D721Med (cell line): ENCODE measurements around the gene ZFP30.
"Not testable (repeated sequence)": the region's sequence is repeated elsewhere in the genome, so short reads cannot be mapped to it uniquely, and the experiment has no call there.

Source experiments
- DNase-seq: peaks from one replicate; pipeline ENCODE4 v3.0.0; 2011; ENCODE audit warnings: low spot score; ENCODE audit not compliant: insufficient read length
- FAIRE-seq: peaks from 2 replicates; lab custom pipeline; 2011; peaks lifted over from hg19 to GRCh38; lab: Jason Lieb, UNC
- CTCF ChIP-seq: IDR thresholded peaks from 2 replicates; pipeline ENCODE4 v1.5.1; 2012; ENCODE audit warnings: mild to moderate bottlenecking, control low read depth; ENCODE audit not compliant: insufficient read depth; ENCODE audit errors: missing control alignments

ZFP30 gene

GRCh38 chr19:37683520-37683919 is 28.3 kb upstream of the ZFP30 start:
- TF ChIP-seq CTCF, result no peak
- DNase-seq, result no peak
- no peak for FAIRE-seq

GRCh38 chr19:37669450-37669914 is 14.2 kb upstream of the ZFP30 start:
- no peak for TF ChIP-seq CTCF
- FAIRE-seq, result peak; percentile 55

GRCh38 chr19:37657157-37657556 is 1.9 kb upstream of the ZFP30 start:
- not testable (repeated sequence) for DNase-seq, FAIRE-seq

More at GRCh38 chr19:37669450-37669914, 14.2 kb upstream of the ZFP30 start:
- no peak for DNase-seq

GRCh38 chr19:37655689-37656371 is 565 bp upstream of the ZFP30 start:
- no peak for TF ChIP-seq CTCF
- DNase-seq, result peak; percentile 57
- no peak for FAIRE-seq

GRCh38 chr19:37654629-37655300 is 500 bp downstream of the ZFP30 start:
- no peak for DNase-seq
- no peak for TF ChIP-seq CTCF
- no peak for FAIRE-seq

GRCh38 chr19:37654118-37654517 is 1.1 kb downstream of the ZFP30 start:
- no peak for TF ChIP-seq CTCF
- no peak for DNase-seq
- no peak for FAIRE-seq

GRCh38 chr19:37635076-37636056 is 19.9 kb downstream of the ZFP30 start:
- no peak for DNase-seq
- FAIRE-seq, result peak; percentile 25
- no peak for TF ChIP-seq CTCF
